Measurements from ENCODE around the gene COX20. TPM values are rescaled to one million over a fixed set of nuclear protein-coding genes. Genes with fewer than 3 reads are reported as not detected.

The COX20 gene
- total and polyA plus RNA-seq, 2 of the 13 experiments (the other 11 are each of a cell fraction or from before 2014, with no cell fraction given) = 34.4 to 95.8 TPM

GRCh38 chr1:244836584-244836983, 1.1 kb downstream of the COX20 start:
- 15% methylated on average over 3 of the region's 3 CpGs for WGBS (ENCODE audit: low lambda C conversion rate)
- no TSS peak for BruUV-seq (replicated peaks)
- ATAC-seq (no peak), FAIRE-seq (no peak), DNase-seq (ENCODE audit: low spot score) (no peak)
- Histone ChIP-seq H3K4me1 (ENCODE audit: insufficient read depth, low read length) (peaks cover 75% of the 10 kb centered on the region), H3K27me3 (ENCODE audit: control insufficient read depth in 1 of 2, insufficient read depth in 2 of 2, low read length in 2 of 2) (no peaks in the 10 kb centered on the region; a peak in 1 of 5 replicates), H2AFZ (ENCODE audit: low read length) (no peak overlapping the region), H3K79me2 (ENCODE audit: insufficient read depth, low read length) (peaks cover 59% of the 10 kb centered on the region), H3K9me3 (ENCODE audit: low read length) (no peaks in the 10 kb centered on the region), H3K27ac (ENCODE audit: extremely low read length, insufficient read depth, low read length) (peak overlapping the region; percentile 100), H3K9ac (ENCODE audit: insufficient read depth, low read depth, low read length) (peak overlapping the region; percentile 97), H4K20me1 (ENCODE audit: insufficient read depth, low read length) (peaks cover 42% of the 10 kb centered on the region), H3K4me2 (ENCODE audit: low read depth, low read length) (peak overlapping the region; percentile 69), H3K36me3 (replicated peaks in 1 of 2; ENCODE audit: control insufficient read depth in 1 of 2, insufficient read depth in 2 of 2, low read length in 2 of 2) (peaks cover 0 to under 1% of the 10 kb centered on the region in 2 experiments; a peak in 4 of 5 replicates), H3K4me3 (replicated peaks in 1 of 3; ENCODE audit: insufficient read depth in 1 of 3, low read depth in 2 of 3, low read length in 3 of 3) (peak overlapping the region; percentile 73 to 98 (median 89))
- intact Hi-C loops (cut with micrococcal nuclease; ENCODE audit: unreplicated experiment) = loop anchor here (10.0 kb wide), 1 partner anchor 382 kb away; the partner anchor contains the start of gene ADSS2
- ChIA-PET POLR2A (interaction anchor here (1.2 to 10.1 kb wide), 6 partner anchors 14 to 224 kb away, joined by 4 to 163 read pairs (median 15); partner anchors contain the start of gene HNRNPU), CTCF (ENCODE audit: low intra/inter-chr PET ratio, low total read pairs) (no interaction called here)
- in situ Hi-C loops (cut with HindIII; ENCODE audit: extremely low pct_ligation_motif_present, low pct_unique_long_range_greater_than_20kb) = no loop called here
- TF ChIP-seq ZSCAN9 (CRISPR knock-in tag; IDR thresholded peaks at IDR 0.05; ENCODE audit: borderline replicate concordance) (no peak), MATR3 (CRISPR knock-in tag; IDR thresholded peaks at IDR 0.05) (no peak), ZNF639 (CRISPR knock-in tag; conservative IDR thresholded peaks at IDR 0.05) (no peak), ATF4 (CRISPR knock-in tag; IDR thresholded peaks at IDR 0.05) (0 out of 4 replicates have a peak, but pooled peaks of 1 of the 2 experiments have one; percentile 40), ZNF674 (CRISPR knock-in tag; IDR thresholded peaks at IDR 0.05; ENCODE audit: low read depth) (no peak), NCOA1 (CRISPR knock-in tag; IDR thresholded peaks at IDR 0.05) (no peak), HDAC6 (IDR thresholded peaks at IDR 0.05; ENCODE audit: low read depth, low read length) (no peak), PCBP2 (optimal IDR thresholded peaks at IDR 0.05; ENCODE audit: low read depth, low read length, poor library complexity, severe bottlenecking) (no peak), ZNF274 (CRISPR knock-in tag; IDR thresholded peaks at IDR 0.05) (no peak), SALL1 (CRISPR knock-in tag; IDR thresholded peaks at IDR 0.05) (no peak), CREB1 (IDR thresholded peaks at IDR 0.05) (no peak), CREB1 (CRISPR knock-in tag; IDR thresholded peaks at IDR 0.05) (peak; percentile 15; the same call in 1 of the 2 replicates), SIN3B (IDR thresholded peaks at IDR 0.05; ENCODE audit: low read length) (no peak), SAP130 (CRISPR knock-in tag; IDR thresholded peaks at IDR 0.05; ENCODE audit: low read depth) (0 out of 2 replicates have a peak, but pooled peaks have one; percentile 4), ZKSCAN1 (IDR thresholded peaks at IDR 0.05; ENCODE audit: low read length) (peak; percentile 92), U2AF2 (IDR thresholded peaks at IDR 0.05; ENCODE audit: low read depth, low read length) (no peak)

Data from HepG2 (cell line).